GM12873 (cell line): Measurements from ENCODE around the gene SAMD5.

Source experiments
- CTCF ChIP-seq: IDR thresholded peaks from 2 replicates; pipeline ENCODE4 v1.5.1; 2012; ENCODE audit warnings: low read depth, mild to moderate bottlenecking, moderate library complexity, low read length, control low read depth; ENCODE audit not compliant: insufficient read depth; ENCODE audit errors: missing control alignments

Gene SAMD5

GRCh38 chr6:147569788-147570187, 61.3 kb downstream of the SAMD5 start:
- no peak for TF ChIP-seq CTCF

- no peak for TF ChIP-seq CTCF
These were observed 62.2 kb downstream of the SAMD5 start for GRCh38 chr6:147570681-147571080.

GRCh38 chr6:147577488-147577887, 69.0 kb downstream of the SAMD5 start:
- TF ChIP-seq CTCF, result no peak

GRCh38 chr6:147578159-147578558, 69.7 kb downstream of the SAMD5 start:
- no peak for TF ChIP-seq CTCF

GRCh38 chr6:147578883-147579282, 70.4 kb downstream of the SAMD5 start:
- TF ChIP-seq CTCF, result no peak

GRCh38 chr6:147579667-147580066, 71.2 kb downstream of the SAMD5 start:
- TF ChIP-seq CTCF, result no peak

GRCh38 chr6:147582991-147583390, 74.5 kb downstream of the SAMD5 start:
- TF ChIP-seq CTCF, result no peak

- TF ChIP-seq CTCF, result no peak
These were observed 76.8 kb downstream of the SAMD5 start for GRCh38 chr6:147585256-147585655.
